HG02642 (cell line): ENCODE results near the gene HAUS6.
"Not testable (repeated sequence)": the region's sequence is repeated elsewhere in the genome, so short reads cannot be mapped to it uniquely, and the experiment has no call there.

Source experiments
- ATAC-seq: cut with Tn5 transposase; IDR thresholded peaks from one replicate; pipeline ENCODE4 v1.9.1; 2021; ENCODE audit warnings: mild to moderate bottlenecking; ENCODE audit not compliant: unreplicated experiment, poor library complexity

HAUS6 gene

DNA sequence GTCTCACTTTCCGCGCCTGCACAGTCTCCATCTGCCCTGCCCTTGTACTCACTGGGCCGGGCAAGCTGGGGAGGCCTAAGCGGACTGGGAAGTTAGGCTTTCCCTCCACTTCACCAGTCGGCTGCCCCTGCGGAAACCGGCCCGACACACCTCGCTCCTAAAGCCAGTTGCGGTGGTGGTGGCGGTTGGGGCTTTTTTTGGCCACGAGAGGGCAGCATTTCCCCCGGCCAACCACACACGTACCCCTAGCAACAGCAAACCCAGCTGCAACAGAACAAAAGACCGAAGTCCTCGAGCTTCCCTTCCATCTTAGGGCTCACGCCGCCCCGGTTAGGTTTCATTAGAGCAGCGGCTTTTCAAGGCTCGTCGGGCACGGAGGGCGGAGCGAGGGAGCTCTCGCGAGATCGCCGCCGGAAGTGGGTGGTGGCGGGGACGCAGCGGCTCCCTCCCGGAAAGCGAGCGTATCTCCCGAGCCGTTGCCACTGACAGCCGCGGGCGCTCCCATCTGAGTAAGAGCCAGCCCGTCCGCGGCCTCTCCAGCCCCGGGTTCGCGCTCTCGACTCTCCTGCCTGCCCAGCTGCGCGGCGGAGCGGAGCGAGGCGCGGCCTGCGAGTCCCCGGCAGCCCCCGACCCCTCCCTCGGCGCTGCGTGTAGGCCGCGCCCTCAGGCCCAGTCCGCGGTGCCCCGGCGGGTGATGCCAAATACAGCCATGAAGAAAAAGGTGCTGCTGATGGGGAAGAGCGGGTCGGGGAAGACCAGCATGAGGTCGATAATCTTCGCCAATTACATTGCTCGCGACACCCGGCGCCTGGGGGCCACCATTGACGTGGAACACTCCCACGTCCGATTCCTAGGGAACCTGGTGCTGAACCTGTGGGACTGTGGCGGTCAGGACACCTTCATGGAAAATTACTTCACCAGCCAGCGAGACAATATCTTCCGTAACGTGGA, 53.5 kb downstream of the HAUS6 start, which contains the start of gene RRAGA:
RRAGA (plus strand) TSS at position 462 of the 951 bp plus-strand sequence; CDS start at position 695, 233 bp downstream.
- peak; percentile 92 for ATAC-seq

DNA sequence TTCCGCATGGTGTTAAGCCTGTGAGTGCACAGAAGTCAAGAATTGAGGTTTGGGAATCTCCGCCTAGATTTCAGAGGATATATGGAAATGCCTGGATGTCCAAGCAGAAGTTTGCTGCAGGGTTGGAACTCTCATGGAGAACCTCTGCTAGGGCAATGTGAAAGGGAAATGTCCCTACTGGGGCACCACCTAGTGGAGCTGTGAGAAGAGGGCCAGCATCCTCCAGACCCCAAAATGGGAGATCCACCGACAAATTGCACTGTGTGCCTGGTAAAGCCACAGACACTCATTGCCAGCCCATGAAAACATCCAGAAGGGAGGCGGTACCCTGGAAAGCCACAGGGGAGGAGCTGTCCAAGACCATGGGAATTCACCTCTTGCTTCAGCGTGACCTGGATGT, 66.1 kb downstream of the HAUS6 start:
- ATAC-seq, result no peak

DNA sequence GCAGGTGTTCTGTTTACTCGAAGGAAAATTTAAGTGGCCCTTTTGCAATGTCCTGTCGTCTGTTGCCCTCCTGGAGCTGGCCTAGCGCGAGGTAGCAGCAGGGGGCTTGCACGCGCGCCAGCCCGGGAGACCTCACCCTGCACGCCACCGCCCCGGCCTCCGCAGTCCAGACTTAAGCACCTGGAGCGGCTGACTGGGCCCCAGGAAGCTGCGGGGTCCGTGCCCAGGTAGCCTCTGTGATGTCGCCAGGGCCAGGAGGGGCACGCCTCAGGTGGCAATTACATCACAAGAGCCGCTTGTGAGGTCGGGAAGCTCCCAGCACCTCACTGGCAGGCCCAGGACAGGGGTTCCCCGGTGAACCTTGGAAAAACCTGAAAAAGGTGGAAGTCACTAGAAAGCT, 69.7 kb downstream of the HAUS6 start, which contains the start of gene SAXO1:
SAXO1 (minus strand) TSS at position 195 of the 400 bp plus-strand sequence. CDS start 301 bp downstream, outside the sequence.
- ATAC-seq, result no peak

DNA sequence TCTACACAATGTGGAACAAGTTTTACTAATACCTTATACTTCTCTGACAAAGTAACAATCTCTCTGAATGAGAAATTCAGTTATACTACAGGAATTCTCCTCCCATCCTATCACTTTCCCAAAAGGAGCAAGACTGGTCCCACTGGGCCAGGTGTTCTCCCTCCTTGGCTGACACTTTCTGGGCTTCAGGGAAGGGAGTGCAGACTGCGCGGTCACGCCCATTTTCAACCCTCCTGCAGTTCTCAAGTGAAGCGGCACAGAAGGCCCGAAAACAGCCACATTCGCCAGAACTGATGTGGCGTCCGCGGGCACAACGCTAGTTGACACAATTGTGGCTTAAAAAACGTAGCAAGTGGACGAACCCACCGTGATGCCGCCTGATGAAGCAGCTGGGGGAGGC, 70.3 kb downstream of the HAUS6 start:
- ATAC-seq, result no peak

DNA sequence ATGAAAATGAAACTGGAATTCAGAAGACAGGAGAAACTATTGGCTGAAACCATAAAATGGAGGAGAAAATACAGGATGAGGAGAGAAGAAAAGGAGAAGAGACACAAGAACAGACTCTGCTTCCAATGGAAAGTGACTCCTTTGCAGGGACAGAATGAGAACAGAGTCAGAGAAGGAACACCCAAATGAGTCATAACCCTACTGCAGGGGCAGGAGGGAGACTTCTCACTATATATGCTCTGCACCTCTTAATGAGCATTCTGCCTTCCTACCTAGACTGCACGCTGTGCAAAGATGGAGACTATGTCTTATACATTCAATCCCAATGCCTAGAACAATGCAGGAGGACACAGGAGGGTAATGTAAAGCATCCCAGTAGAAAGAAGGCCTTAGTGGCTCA, 71.8 kb downstream of the HAUS6 start:
- no peak for ATAC-seq

DNA sequence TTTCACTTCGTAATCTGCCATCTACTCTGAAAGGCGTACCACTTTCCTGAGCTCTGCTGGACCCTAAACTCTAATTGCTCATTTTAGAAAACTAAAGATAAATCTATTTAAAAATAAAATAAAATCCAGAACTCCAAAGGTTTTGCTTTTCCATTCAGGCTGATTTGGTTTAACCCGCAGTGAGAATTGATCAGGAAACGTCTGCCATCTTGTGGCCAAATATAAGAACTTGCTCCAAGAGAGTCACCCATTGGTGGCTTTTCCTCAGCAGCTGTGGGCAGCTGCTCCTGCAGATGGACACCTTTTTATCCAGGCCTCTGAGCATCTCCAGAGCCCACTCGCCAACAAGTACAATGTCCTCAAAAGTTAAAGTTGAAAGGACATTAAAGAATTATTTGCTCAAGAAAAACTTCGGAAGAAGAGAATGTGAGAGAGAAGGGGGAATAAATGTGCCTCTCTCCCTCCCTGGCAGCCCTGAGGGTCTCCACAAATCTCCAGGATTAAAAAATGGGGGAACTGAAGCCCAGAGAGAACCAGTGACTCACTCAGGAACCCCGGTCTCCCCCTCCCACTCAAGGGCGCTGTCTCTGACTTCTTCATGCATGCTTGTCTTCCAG, 73.8 kb downstream of the HAUS6 start:
- peak; percentile 68 for ATAC-seq

DNA sequence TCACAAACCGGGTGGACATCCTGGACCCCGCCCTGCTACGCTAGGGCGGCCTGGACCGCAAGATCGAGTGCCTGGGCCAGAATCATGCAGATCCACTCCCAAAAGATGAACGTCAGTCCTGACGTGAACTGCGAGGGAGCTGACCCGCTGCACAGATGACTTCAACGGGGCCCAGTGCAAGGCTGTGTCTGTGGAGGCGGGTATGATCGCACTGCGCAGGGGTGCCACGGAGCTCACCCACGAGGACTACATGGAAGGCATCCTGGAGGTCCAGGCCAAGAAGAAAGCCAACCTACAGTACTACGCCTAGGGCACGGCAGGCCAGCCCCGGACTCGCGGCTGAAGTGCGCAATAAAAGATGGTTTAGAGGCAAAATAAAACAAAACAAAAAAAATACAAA, 74.9 kb downstream of the HAUS6 start:
- no peak for ATAC-seq

DNA sequence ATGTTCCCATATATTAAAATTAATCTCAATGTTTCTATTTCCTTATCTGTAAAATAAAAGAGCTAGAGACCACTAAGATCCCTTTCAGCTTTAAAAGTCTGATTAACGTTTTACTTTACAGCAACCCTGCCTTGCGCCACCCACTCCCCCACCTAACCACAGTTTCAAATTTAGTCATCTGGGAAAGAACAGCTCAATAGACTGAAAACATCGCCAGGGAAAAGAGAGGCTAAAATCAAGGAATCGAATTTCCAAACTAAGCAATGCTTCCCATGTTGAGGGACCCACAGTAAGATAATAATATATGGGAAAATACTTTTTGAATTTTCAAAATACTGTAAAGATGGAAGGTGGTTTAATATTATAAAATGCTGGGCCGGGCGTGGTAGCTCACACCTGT, 76.3 kb downstream of the HAUS6 start:
- no peak for ATAC-seq

DNA sequence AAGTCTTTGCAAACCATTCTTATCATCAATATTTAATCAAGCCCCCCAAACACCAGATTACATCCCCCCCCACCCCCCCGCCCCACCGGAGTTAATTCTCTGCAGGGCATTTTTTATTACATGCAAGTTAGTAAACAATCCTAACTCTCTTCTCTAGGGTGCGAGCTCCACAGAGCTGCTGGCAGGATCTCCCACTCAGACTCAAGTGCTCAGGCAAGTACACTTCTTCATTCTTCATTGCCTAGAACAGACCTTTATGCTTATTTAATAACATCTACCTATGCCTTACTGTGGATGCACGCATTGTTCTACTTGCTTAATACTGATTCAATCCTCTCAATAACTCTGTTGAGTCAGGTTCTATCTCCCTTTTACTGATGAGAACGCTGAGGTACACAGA, 79.6 kb downstream of the HAUS6 start:
- no peak for ATAC-seq

DNA sequence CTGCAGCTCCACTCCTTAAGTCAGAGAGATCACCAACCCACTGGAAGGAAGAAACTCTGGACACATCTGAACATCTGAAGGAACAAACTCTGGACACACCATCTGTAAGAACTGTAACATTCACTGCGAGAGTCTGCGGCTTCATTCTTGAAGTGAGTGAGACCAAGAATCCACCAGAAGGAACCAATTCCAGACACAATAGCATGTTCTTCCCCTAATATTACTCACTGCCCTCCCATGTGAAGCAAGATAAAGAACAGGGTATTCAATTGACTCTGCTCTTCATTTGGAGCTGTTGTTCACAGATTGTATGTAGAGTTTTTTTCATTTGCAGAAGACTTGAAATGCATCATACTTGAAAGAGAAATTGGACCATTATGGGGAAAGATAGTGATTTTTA, 80.5 kb downstream of the HAUS6 start:
- peak; percentile 70 for ATAC-seq

DNA sequence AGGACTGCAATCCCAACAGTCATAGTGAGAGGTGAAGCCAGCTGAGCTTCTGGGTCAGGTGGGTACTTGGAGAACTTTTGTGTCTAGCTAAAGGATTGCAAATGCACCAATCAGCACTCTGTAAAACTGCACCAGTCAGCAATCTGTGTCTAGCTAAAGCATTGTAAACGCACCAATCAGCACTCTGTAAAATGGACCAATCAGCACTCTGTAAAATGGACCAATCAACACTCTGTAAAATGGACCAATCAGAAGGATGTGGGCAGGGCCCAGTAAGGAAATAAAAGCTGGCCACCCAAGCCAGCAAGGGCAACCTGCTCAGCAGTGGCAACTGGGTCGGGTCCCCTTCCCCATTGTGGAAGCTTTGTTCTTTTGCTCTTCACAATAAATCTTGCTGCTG, 81.1 kb downstream of the HAUS6 start:
- ATAC-seq, result not testable (repeated sequence)

DNA sequence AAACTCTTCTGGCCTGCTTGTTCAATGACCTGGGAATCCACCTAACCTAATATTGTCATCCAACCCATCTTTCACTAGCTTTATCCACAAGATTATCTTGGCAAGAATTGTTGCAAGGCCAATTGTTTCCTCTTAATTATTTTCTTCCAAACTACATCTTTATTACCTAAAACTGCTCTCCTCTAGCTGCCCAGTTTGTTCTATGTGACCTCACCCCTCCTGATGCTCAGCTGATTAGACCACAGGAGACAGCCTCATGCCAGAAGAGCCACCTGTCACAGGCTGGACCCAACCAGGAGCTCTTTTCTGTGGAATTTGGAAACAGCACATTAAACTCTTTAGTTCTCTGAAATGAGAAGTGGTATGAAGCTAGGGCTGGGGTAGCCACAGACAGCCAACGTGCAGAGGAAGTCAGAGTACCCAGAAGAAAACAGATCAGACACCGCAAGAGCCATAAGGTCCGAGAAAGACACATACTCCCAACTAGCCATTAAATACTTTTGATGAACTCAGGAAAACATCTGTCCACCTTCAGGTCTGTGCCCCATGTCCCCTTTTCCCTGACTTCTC, 81.7 kb downstream of the HAUS6 start:
- ATAC-seq, result no peak

DNA sequence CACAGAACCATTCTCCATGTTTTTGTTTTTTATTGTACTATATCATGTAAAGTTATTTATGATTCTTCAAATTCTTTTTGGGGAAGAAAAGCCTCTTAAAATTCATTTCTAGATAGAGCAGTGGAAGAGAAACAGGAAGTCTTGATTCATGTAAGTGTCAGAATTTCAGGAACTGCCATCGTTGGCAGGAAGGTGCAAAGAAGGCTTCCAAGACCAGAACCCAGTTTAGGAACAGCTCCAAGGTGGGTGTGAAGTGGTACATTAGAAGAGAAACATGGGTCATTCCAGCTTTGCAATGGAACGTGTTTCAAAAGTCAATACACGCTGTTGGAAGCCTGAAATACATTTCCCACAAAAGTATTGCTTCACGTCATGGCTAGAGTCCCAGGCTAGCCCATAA, 84.5 kb downstream of the HAUS6 start:
- no peak for ATAC-seq

DNA sequence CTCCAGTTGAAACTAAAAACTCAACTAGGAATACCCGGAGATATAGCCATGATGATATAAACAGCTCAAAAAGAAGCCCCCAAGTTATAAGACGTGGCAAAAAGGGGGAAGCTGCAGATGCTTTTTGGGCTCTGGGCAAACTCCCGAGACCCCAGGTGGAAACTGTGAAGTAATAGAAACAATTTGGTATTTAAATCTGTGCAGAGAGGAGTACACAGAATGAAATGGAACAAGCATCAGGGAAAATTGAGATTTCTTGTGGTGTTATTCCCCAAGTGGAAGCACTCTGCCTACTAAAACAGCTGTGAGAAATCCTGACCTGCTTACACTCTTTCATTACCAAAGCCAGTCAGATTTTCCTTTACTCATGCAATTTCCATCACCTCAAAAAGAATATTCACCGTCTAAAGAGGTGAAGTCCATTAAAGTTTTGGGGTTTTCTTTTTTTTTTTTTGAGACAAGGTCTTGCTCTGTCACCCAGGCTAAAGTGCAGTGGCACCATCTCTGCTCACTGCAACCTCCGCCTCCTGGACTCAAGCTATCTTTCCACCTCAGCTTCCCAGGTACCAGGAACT, 93.2 kb downstream of the HAUS6 start:
- no peak for ATAC-seq
